Stimulated activated memory B cell treated with anti-CD40 and anti-IgM and Interleukin-4, amounts not matched to agents 10 μg/mL and 1 μg/mL and 100 μg/mL, for 72 hours (primary cell): ENCODE measurements around the gene PGAM2.

ENCODE experiments used
- ATAC-seq: fragments of 150-1000 bp; cut with Tn5 transposase; 2 replicates; pipeline ENCODE4 v1.10.0; 2021
- H3K27ac Mint-ChIP-seq: one replicate; pipeline ENCODE4 v1.8.0; 2022; ENCODE audit warnings: mild to moderate bottlenecking, mixed read lengths
- H3K27me3 Mint-ChIP-seq: one replicate; pipeline ENCODE4 v1.8.0; 2022; ENCODE audit warnings: mixed read lengths
- H3K36me3 Mint-ChIP-seq: one replicate; pipeline ENCODE4 v1.8.0; 2022; ENCODE audit warnings: mixed read lengths
- H3K4me1 Mint-ChIP-seq: one replicate; pipeline ENCODE4 v1.8.0; 2022; ENCODE audit warnings: mixed read lengths
- H3K4me3 Mint-ChIP-seq: one replicate; pipeline ENCODE4 v1.8.0; 2022; ENCODE audit warnings: mild to moderate bottlenecking, moderate library complexity, mixed read lengths
- H3K9me3 Mint-ChIP-seq: one replicate; pipeline ENCODE4 v1.8.0; 2022; ENCODE audit warnings: mixed read lengths

The PGAM2 gene

GRCh38 chr7:44080118-44080517 lies 14.8 kb upstream of the PGAM2 start:
- peak overlapping the region; percentile 98 for H3K27ac Mint-ChIP-seq
- H3K27me3 Mint-ChIP-seq: no peaks in the 10 kb centered on the region
- peaks cover 44% of the 10 kb centered on the region for H3K36me3 Mint-ChIP-seq
- H3K4me3 Mint-ChIP-seq: no peak overlapping the region
- H3K9me3 Mint-ChIP-seq: no peaks in the 10 kb centered on the region
- peaks cover 55% of the 10 kb centered on the region for H3K4me1 Mint-ChIP-seq
- no peak for ATAC-seq

GRCh38 chr7:44079331-44080021 lies 14.1 kb upstream of the PGAM2 start:
- peak overlapping the region; percentile 96 for H3K27ac Mint-ChIP-seq
- ATAC-seq: no peak
- no peaks in the 10 kb centered on the region for H3K9me3 Mint-ChIP-seq
- peaks cover 49% of the 10 kb centered on the region for H3K36me3 Mint-ChIP-seq
- peaks cover 62% of the 10 kb centered on the region for H3K4me1 Mint-ChIP-seq
- H3K27me3 Mint-ChIP-seq: no peaks in the 10 kb centered on the region
- peak overlapping the region; percentile 29 for H3K4me3 Mint-ChIP-seq

- no peak for ATAC-seq
- Mint-ChIP-seq H3K27ac (peak overlapping the region; percentile 96), H3K36me3 (peaks cover 59% of the 10 kb centered on the region), H3K4me1 (peaks cover 65% of the 10 kb centered on the region), H3K9me3 (no peaks in the 10 kb centered on the region), H3K4me3 (peak overlapping the region; percentile 21), H3K27me3 (no peaks in the 10 kb centered on the region)
Measured at GRCh38 chr7:44078521-44078920, 13.2 kb upstream of the PGAM2 start.

- no peak for ATAC-seq
- Mint-ChIP-seq H3K9me3 (no peaks in the 10 kb centered on the region), H3K4me1 (peaks cover 68% of the 10 kb centered on the region), H3K36me3 (peaks cover 67% of the 10 kb centered on the region), H3K4me3 (no peak overlapping the region), H3K27me3 (no peaks in the 10 kb centered on the region), H3K27ac (peak overlapping the region; percentile 96)
Measured at GRCh38 chr7:44077681-44078091, 12.3 kb upstream of the PGAM2 start.

GRCh38 chr7:44077061-44077460 lies 11.7 kb upstream of the PGAM2 start:
- H3K4me1 Mint-ChIP-seq: peaks cover 74% of the 10 kb centered on the region
- ATAC-seq: no peak
- H3K27me3 Mint-ChIP-seq: no peaks in the 10 kb centered on the region
- H3K9me3 Mint-ChIP-seq: no peaks in the 10 kb centered on the region
- H3K4me3 Mint-ChIP-seq: no peak overlapping the region
- H3K27ac Mint-ChIP-seq: peak overlapping the region; percentile 96
- H3K36me3 Mint-ChIP-seq: peaks cover 73% of the 10 kb centered on the region

GRCh38 chr7:44076101-44076895 lies 10.9 kb upstream of the PGAM2 start:
- no peaks in the 10 kb centered on the region for H3K9me3 Mint-ChIP-seq
- peaks cover 74% of the 10 kb centered on the region for H3K36me3 Mint-ChIP-seq
- no peaks in the 10 kb centered on the region for H3K27me3 Mint-ChIP-seq
- no peak overlapping the region for H3K4me3 Mint-ChIP-seq
- ATAC-seq: no peak
- H3K4me1 Mint-ChIP-seq: peaks cover 77% of the 10 kb centered on the region
- peak overlapping the region; percentile 96 for H3K27ac Mint-ChIP-seq

- Mint-ChIP-seq H3K27me3 (no peaks in the 10 kb centered on the region), H3K27ac (peak overlapping the region; percentile 96), H3K4me3 (peak overlapping the region; percentile 80), H3K4me1 (peaks cover 77% of the 10 kb centered on the region), H3K9me3 (no peaks in the 10 kb centered on the region), H3K36me3 (peaks cover 68% of the 10 kb centered on the region)
- ATAC-seq: no peak
Measured at GRCh38 chr7:44075296-44076075, 10.1 kb upstream of the PGAM2 start.

- Mint-ChIP-seq H3K27me3 (no peaks in the 10 kb centered on the region), H3K36me3 (peaks cover 68% of the 10 kb centered on the region), H3K4me3 (peak overlapping the region; percentile 80), H3K4me1 (peaks cover 77% of the 10 kb centered on the region), H3K27ac (peak overlapping the region; percentile 96), H3K9me3 (no peaks in the 10 kb centered on the region)
- peak; percentile 39 for ATAC-seq
Measured at GRCh38 chr7:44074349-44074695, 9.0 kb upstream of the PGAM2 start.

- H3K4me1 Mint-ChIP-seq: peaks cover 76% of the 10 kb centered on the region
- peak; percentile 98 for ATAC-seq
- peak overlapping the region; percentile 80 for H3K4me3 Mint-ChIP-seq
- H3K9me3 Mint-ChIP-seq: no peaks in the 10 kb centered on the region
- H3K27ac Mint-ChIP-seq: peak overlapping the region; percentile 96
- peaks cover 66% of the 10 kb centered on the region for H3K36me3 Mint-ChIP-seq
- no peaks in the 10 kb centered on the region for H3K27me3 Mint-ChIP-seq
Measured at GRCh38 chr7:44073664-44074348, 8.4 kb upstream of the PGAM2 start.

- peaks cover 54% of the 10 kb centered on the region for H3K36me3 Mint-ChIP-seq
- no peak for ATAC-seq
- H3K4me1 Mint-ChIP-seq: peaks cover 74% of the 10 kb centered on the region
- H3K27ac Mint-ChIP-seq: peak overlapping the region; percentile 96
- no peak overlapping the region for H3K4me3 Mint-ChIP-seq
- H3K27me3 Mint-ChIP-seq: no peaks in the 10 kb centered on the region
- H3K9me3 Mint-ChIP-seq: peaks cover 3% of the 10 kb centered on the region
Measured at GRCh38 chr7:44072364-44073231, 7.2 kb upstream of the PGAM2 start.

- no peak for ATAC-seq
- peak overlapping the region; percentile 96 for H3K27ac Mint-ChIP-seq
- H3K4me3 Mint-ChIP-seq: no peak overlapping the region
- no peaks in the 10 kb centered on the region for H3K27me3 Mint-ChIP-seq
- peaks cover 3% of the 10 kb centered on the region for H3K9me3 Mint-ChIP-seq
- H3K4me1 Mint-ChIP-seq: peaks cover 80% of the 10 kb centered on the region
- peaks cover 48% of the 10 kb centered on the region for H3K36me3 Mint-ChIP-seq
Measured at GRCh38 chr7:44071726-44072363, 6.5 kb upstream of the PGAM2 start.

- ATAC-seq: no peak
- Mint-ChIP-seq H3K4me3 (no peak overlapping the region), H3K9me3 (peaks cover 3% of the 10 kb centered on the region), H3K27ac (peak overlapping the region; percentile 5), H3K4me1 (peaks cover 93% of the 10 kb centered on the region), H3K27me3 (no peaks in the 10 kb centered on the region), H3K36me3 (peaks cover 17% of the 10 kb centered on the region)
Measured at GRCh38 chr7:44068054-44068453, 2.7 kb upstream of the PGAM2 start.

GRCh38 chr7:44067064-44067951 lies 1.9 kb upstream of the PGAM2 start:
- H3K9me3 Mint-ChIP-seq: peaks cover 3% of the 10 kb centered on the region
- H3K27ac Mint-ChIP-seq: peak overlapping the region; percentile 71
- H3K4me3 Mint-ChIP-seq: peak overlapping the region; percentile 46
- peaks cover 91% of the 10 kb centered on the region for H3K4me1 Mint-ChIP-seq
- no peaks in the 10 kb centered on the region for H3K27me3 Mint-ChIP-seq
- ATAC-seq: no peak
- H3K36me3 Mint-ChIP-seq: peaks cover 17% of the 10 kb centered on the region
